HuH-7.5 (cell line): ENCODE measurements around the gene MRAP2.
"Not testable (repeated sequence)": the region's sequence is repeated elsewhere in the genome, so short reads cannot be mapped to it uniquely, and the experiment has no call there.

Experiments
- DNase-seq: peaks from one replicate; pipeline ENCODE4 v3.0.0; 2011; ENCODE audit warnings: low spot score

Gene MRAP2

DNA sequence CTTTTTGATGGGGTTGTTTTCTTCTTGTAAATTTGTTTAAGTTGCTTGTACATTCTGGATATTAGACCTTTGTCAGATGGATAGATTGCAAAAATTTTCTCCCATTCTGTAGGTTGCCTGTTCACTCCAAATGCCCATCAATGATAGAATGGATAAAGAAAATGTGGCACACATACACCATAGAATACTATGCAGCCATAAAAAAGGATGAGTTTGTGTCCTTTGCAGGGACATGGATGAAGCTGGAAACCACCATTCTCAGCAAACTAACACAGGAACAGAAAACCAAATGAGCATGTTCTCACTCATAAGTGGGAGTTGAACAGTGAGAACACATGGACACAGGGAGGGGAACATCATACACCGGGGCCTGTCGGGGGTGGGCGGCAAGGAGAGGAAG lies 1.6 kb upstream of the MRAP2 start:
- DNase-seq: not testable (repeated sequence)

DNA sequence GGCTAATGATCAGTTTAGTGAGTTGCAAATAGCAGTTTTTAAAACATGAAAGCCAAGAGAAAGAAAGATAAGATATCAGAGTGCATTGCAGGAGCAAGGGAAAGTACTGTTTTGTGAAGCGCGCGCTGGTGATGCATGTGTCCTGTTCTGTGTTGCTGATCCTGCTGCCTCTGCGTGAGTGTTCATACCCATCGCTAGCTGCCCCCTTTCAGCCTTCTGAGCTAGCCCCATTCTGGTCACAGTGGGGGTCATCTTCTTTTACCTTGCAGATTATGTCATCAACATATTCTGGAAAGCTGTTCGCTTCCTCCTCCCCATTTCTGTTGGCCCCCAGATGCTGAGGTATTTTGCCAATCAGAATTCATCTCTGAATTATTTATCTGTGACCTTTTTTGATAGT lies 1.9 kb downstream of the MRAP2 start:
- no peak for DNase-seq

- DNase-seq: no peak
Measured at GRCh38 chr6:84037425-84038089, 4.0 kb downstream of the MRAP2 start.

DNA sequence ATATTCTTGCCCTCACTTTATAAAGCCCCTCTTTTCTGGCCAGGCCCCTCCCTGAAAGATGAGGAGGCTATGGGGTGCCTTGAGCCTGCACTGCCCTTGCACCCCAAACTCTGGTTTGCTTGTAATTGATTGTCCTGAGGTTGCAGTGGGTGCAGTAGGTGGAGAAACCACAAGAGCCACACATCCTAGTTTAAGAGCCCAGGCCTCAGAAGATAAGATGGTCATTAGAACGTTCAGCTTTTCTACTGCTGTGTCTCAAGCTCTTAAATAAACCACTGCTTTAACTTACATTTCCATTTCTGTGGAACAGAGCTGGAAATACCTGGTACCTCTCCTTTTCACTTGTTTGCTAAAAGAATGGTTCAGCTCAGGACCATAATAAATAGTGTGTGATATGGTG lies 9.0 kb downstream of the MRAP2 start:
- no peak for DNase-seq

DNA sequence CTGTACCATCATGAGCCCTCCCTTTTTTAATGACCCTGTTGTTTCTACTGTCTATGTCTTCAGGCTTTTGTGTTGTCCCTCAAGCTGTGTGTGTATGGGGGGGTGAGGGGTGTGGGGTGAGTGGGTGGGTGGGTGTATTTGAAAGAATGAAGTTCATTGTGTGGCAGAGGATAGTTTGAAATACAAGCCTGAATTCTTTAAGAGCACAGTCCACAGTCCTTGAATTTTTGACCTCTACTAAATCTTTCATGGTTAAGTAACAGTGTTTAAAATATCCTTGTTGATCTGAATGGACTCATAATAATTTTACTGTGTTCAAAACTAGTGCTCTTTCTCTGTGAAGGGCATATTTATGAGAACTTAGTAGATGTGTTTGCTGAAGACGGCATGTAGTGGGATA lies 10.0 kb downstream of the MRAP2 start:
- DNase-seq: no peak

- DNase-seq: no peak
Measured at GRCh38 chr6:84046755-84047154, 13.2 kb downstream of the MRAP2 start.

- DNase-seq: no peak
Measured at GRCh38 chr6:84048588-84048987, 15.0 kb downstream of the MRAP2 start.

GRCh38 chr6:84050408-84050807 lies 16.8 kb downstream of the MRAP2 start:
- no peak for DNase-seq

GRCh38 chr6:84052204-84052882 lies 18.8 kb downstream of the MRAP2 start:
- DNase-seq: peak; percentile 30

DNA sequence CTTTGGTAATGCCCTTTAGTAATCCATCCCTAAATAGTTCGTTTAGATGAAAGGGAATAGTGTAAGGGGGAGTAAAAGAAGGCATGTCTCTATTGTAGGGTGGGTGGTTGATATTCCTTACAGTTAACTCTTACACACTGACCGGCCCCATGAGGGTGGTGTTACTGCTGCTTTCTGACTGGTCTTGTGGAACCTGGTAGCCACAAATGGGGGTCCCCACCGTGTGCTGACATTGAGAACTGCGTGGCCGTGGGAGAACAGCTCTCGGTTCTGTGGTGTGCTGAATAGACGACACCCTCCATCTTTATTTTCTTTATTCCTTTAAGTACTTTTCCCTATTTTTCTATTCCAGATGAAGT lies 19.3 kb downstream of the MRAP2 start:
- no peak for DNase-seq

- no peak for DNase-seq
Measured at GRCh38 chr6:84055647-84056046, 22.1 kb downstream of the MRAP2 start.

GRCh38 chr6:84057908-84058307 lies 24.3 kb downstream of the MRAP2 start:
- no peak for DNase-seq

DNA sequence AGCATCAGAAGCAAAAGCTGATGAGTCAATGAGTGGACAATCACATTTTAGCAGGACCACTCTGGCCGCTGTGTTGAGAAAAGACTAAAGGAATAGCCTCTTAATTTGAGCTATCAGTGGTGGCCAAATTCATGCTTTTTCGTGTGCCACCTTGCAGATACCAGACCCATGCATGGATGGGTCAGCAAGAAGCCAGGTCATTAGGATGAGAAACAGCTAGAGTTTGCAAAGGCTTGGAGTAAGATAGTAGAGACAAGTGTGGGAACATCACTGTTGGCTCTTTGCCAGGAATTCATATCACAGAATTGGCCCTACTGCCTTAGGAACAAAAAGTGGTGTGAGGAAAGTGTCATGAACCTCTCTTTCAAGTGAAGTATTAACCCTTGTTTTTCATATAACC lies 25.5 kb downstream of the MRAP2 start:
- DNase-seq: no peak

DNA sequence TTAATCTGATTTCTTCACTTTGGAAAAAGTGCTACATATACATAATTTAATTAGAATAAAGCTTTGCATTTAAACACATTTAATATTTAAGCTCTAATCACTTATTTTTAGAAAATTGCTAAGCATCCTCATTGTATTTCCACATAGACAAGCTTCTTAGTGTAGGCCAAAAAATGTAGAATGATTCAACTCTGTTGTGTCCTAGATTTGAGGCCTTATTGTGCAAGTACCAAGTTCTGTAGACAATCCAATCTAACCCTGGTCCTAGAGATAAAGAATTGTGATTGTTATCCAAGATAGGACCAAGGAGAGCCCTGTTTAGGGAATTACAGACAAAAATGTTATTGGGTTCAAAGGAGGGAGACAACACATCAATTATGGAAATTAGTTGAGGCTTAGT lies 27.6 kb downstream of the MRAP2 start:
- no peak for DNase-seq

GRCh38 chr6:84061613-84062398 lies 28.2 kb downstream of the MRAP2 start:
- no peak for DNase-seq

DNA sequence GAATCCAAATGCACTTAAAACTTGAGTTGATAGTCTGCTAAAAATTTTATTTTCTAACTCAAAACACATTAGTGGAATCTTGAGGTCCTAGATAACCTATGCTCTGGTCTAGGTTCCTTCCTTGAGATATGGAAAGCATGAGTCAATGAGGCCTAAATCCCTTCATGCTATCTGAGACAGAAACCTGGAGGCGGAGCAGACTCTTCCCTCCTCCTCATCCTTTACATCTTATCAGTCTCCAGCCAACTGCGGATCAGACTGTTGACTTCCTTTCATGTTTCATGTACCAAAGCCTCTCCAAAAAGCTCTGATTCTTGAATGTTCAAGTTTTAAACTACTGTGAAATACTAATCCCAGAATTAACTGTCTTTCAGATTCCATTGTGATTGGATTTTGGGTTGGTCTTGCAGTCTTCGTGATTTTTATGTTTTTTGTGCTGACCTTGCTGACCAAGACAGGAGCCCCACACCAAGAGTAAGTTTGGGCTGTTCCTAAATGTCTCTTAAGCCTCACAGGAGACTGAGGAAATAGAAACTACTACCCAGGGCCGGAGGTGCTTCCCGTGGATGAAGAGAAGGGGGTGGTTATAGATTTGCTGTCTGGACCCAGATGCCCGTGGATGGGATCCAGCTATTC lies 29.1 kb downstream of the MRAP2 start:
- DNase-seq: no peak

- no peak for DNase-seq
Measured at GRCh38 chr6:84065693-84066290, 32.2 kb downstream of the MRAP2 start.

DNA sequence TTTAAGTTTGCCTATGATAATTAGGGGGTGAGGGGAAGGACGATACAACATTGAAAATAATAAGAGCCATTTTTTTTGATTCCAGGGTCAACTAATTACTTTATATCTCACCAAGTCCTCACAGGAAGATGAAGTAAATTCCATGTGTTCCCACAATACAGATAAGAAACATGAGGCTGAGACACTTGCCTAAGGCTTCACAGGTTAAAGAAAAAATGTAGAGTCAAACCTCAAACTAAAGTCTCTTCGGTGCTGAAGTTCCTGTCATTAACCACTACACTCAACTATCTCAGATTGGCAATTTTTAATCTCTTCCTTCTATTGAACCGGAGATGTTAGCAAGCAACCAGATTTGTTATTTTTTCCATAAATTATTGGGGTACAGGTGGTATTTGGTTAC lies 33.0 kb downstream of the MRAP2 start:
- no peak for DNase-seq

DNA sequence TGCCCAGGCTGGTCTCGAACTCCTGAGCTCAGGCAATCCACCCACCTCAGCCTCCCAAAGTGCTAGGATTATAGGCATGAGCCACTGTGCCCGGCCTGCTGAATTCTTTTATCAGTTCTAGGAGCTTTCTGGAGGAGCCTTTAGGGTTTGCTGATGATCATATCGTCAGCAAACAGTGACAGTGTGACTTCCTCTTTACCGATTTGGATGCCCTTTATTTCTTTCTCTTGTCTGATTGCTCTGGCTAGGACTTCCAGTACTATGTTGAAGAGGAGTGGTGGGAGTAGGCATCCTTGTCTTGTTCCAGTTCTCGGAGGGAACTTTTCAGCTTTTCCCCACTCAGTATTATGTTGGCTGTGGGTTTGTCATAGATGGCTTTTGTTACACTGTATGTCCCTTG lies 35.3 kb downstream of the MRAP2 start:
- not testable (repeated sequence) for DNase-seq

DNA sequence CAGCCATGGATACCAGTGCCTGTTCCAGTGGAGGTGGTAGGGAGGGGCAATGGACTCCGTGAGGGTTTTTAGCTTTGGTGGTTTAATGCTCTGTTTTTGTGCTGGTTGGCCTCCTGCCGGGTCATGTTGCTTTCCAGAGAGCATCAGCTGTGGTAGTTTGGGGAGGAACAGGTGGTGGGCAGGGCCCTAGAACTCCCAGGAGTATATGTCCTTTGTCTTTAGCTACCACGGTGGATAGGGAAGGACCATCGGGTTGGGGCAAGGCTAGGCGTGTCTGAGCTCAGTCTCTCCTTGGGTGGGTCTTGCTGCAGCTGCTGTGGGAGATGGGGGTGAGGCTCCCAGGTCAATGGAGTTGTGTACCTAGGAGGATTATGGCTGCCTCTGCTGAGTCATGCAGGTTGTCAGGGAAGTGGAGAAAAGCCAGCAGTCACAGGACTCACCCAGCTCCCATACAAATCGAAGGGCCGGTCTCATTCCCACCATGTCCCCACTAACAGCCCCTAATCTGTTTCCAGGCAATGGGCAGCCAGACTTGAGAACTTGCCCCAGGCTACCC lies 38.9 kb downstream of the MRAP2 start:
- no peak for DNase-seq

DNA sequence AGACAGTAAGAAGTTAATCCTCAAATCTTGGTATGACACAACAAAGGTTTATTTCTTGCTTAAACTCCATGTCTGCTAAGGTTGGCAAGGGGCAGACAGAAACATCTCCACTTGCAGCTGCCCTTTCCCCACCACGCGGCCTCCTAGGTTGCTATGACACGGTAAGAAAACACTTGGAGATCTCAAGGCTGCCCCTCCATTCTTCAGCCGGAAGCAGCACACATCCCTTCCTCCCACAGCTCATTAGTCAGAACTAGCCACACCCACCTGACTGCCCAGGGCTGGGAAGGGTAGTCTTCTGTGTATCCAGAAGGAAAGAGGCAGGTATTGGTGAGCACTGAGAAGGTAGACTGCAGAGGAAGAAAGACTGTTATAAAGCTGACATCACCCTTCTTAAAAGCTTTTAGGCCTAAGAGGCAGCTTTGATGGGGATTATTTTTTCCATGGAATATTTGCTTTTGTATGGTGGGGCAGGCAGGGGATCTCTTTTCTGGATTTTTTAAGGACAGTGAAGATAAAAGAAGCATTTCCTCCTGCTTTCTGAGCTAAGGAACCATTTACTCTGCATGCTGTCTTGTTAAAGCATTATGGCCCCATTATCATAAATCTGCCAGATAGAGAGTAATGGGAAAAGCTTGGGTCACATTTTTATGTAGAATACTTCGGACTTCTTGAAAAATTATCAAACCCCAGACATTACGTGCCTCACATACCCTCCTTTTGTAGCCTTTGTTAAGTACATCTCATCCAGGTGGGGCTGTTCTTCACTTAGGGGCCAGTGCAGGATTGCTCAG lies 41.6 kb downstream of the MRAP2 start:
- DNase-seq: no peak
